ENCODE data around the gene HLCS. TPM values are rescaled to one million over a fixed set of nuclear protein-coding genes. Genes with fewer than 3 reads are reported as not detected.

Gene HLCS
- total RNA-seq, 1 donor from 2014 or later, result 25.0 TPM

- no peaks in the 10 kb centered on the region for H3K36me3 ChIP-seq
- Mint-ChIP-seq H3K4me3 (peak overlapping the region; percentile 9), H3K4me1 (peaks cover 32% of the 10 kb centered on the region), H3K27me3 (ENCODE audit: insufficient read depth, low read depth) (peaks cover 5% of the 10 kb centered on the region), H3K27ac (peak overlapping the region; percentile 83), H3K9me3 (peaks cover 14% of the 10 kb centered on the region), H3K36me3 (peaks cover 14% of the 10 kb centered on the region)
- H3K4me1 ChIP-seq, result peaks cover 20% of the 10 kb centered on the region
- H3K4me3 ChIP-seq, result no peak overlapping the region
- DNase-seq (ENCODE audit: low spot score), result no peak
- no peak overlapping the region for H3K9ac ChIP-seq
- no peaks in the 10 kb centered on the region for H3K9me3 ChIP-seq (ENCODE audit: low read depth)
- H2AFZ ChIP-seq (replicated peaks), result no peak overlapping the region
- H3K27ac ChIP-seq, result no peak overlapping the region
- H4K20me1 ChIP-seq (ENCODE audit: low read depth), result peaks cover 7% of the 10 kb centered on the region
- H3K79me2 ChIP-seq (ENCODE audit: low read depth), result no peaks in the 10 kb centered on the region
- H3K4me2 ChIP-seq, result peak overlapping the region; percentile 72
- H3F3A ChIP-seq (ENCODE audit: low read depth), result peaks cover 13% of the 10 kb centered on the region
- TF ChIP-seq EZH2 (IDR thresholded peaks at IDR 0.05), result no peak
- TF ChIP-seq EZH2phosphoT487 (IDR thresholded peaks at IDR 0.05), result no peak
- no peak for TF ChIP-seq CTCF (IDR thresholded peaks at IDR 0.05)
- peaks cover 65% of the 10 kb centered on the region for H3K27me3 ChIP-seq
Measured at GRCh38 chr21:36791180-36791579, 175.3 kb downstream of the HLCS start.

GRCh38 chr21:36790616-36791015, 175.9 kb downstream of the HLCS start:
- H3K36me3 Mint-ChIP-seq, result peaks cover 12% of the 10 kb centered on the region
- H3K4me3 Mint-ChIP-seq, result no peak overlapping the region
- H3F3A ChIP-seq (ENCODE audit: low read depth), result peaks cover 13% of the 10 kb centered on the region
- peak overlapping the region; percentile 83 for H3K27ac Mint-ChIP-seq
- H3K27me3 Mint-ChIP-seq (ENCODE audit: insufficient read depth, low read depth), result peaks cover 5% of the 10 kb centered on the region
- peaks cover 10% of the 10 kb centered on the region for H3K9me3 Mint-ChIP-seq
- no peak overlapping the region for H3K4me2 ChIP-seq
- no peaks in the 10 kb centered on the region for H3K36me3 ChIP-seq
- no peak overlapping the region for H3K9ac ChIP-seq
- H3K4me3 ChIP-seq, result no peak overlapping the region
- H3K4me1 ChIP-seq, result peaks cover 23% of the 10 kb centered on the region
- H3K9me3 ChIP-seq (ENCODE audit: low read depth), result no peaks in the 10 kb centered on the region
- no peaks in the 10 kb centered on the region for H3K79me2 ChIP-seq (ENCODE audit: low read depth)
- H3K27ac ChIP-seq, result no peak overlapping the region
- no peak for TF ChIP-seq EZH2 (IDR thresholded peaks at IDR 0.05)
- TF ChIP-seq CTCF (IDR thresholded peaks at IDR 0.05), result no peak
- no peak for TF ChIP-seq EZH2phosphoT487 (IDR thresholded peaks at IDR 0.05)
- no peak overlapping the region for H2AFZ ChIP-seq (replicated peaks)
- DNase-seq (ENCODE audit: low spot score), result no peak
- H3K27me3 ChIP-seq, result peaks cover 63% of the 10 kb centered on the region
- H3K4me1 Mint-ChIP-seq, result peaks cover 32% of the 10 kb centered on the region
- H4K20me1 ChIP-seq (ENCODE audit: low read depth), result peaks cover 7% of the 10 kb centered on the region

GRCh38 chr21:36788120-36788638, 178.3 kb downstream of the HLCS start:
- no peaks in the 10 kb centered on the region for H3K79me2 ChIP-seq (ENCODE audit: low read depth)
- no peaks in the 10 kb centered on the region for H3K9me3 ChIP-seq (ENCODE audit: low read depth)
- H3K36me3 ChIP-seq, result no peaks in the 10 kb centered on the region
- H3K4me2 ChIP-seq, result no peak overlapping the region
- TF ChIP-seq EZH2phosphoT487 (IDR thresholded peaks at IDR 0.05), result no peak
- no peak for TF ChIP-seq CTCF (IDR thresholded peaks at IDR 0.05)
- no peak for TF ChIP-seq EZH2 (IDR thresholded peaks at IDR 0.05)
- no peak overlapping the region for H2AFZ ChIP-seq (replicated peaks)
- peaks cover 35% of the 10 kb centered on the region for H3K4me1 Mint-ChIP-seq
- no peak overlapping the region for H3K4me3 ChIP-seq
- no peak for DNase-seq (ENCODE audit: low spot score)
- peaks cover 7% of the 10 kb centered on the region for H4K20me1 ChIP-seq (ENCODE audit: low read depth)
- H3K27ac Mint-ChIP-seq, result no peak overlapping the region
- H3K4me3 Mint-ChIP-seq, result no peak overlapping the region
- peaks cover 7% of the 10 kb centered on the region for H3K36me3 Mint-ChIP-seq
- H3K27ac ChIP-seq, result no peak overlapping the region
- no peaks in the 10 kb centered on the region for H3K9me3 Mint-ChIP-seq
- peaks cover 32% of the 10 kb centered on the region for H3K4me1 ChIP-seq
- H3F3A ChIP-seq (ENCODE audit: low read depth), result peaks cover 13% of the 10 kb centered on the region
- H3K9ac ChIP-seq, result no peak overlapping the region
- H3K27me3 Mint-ChIP-seq (ENCODE audit: insufficient read depth, low read depth), result peaks cover 3% of the 10 kb centered on the region
- peaks cover 38% of the 10 kb centered on the region for H3K27me3 ChIP-seq
